SK-N-SH treated with all-trans-retinoic acid at 6 μM for 48 hours (cell line): ENCODE data around the gene MAN1A1.

Experiments
- SNAI2 ChIP-seq: fragments of 250-450 bp; sonication (Bioruptor Pico); IDR thresholded peaks from 2 replicates; pipeline ENCODE4 v1.5.0; 2020; ENCODE audit warnings: mild to moderate bottlenecking, moderate library complexity
- ZFP3 ChIP-seq: fragments of 250-450 bp; sonication (Bioruptor Pico); IDR thresholded peaks from 2 replicates; pipeline ENCODE4 v1.5.0; 2020; ENCODE audit warnings: mild to moderate bottlenecking, moderate library complexity
- TF ChIP-seq, protein P1 (sequence below): fragments of 250-450 bp; sonication (Bioruptor Pico); IDR thresholded peaks from 2 replicates; pipeline ENCODE4 v1.8.0; 2020; ENCODE audit warnings: mild to moderate bottlenecking, moderate library complexity, borderline replicate concordance

GRCh38 chr6:119322715-119323350 is 26.7 kb downstream of the MAN1A1 start:
- TF ChIP-seq, protein P1, sequence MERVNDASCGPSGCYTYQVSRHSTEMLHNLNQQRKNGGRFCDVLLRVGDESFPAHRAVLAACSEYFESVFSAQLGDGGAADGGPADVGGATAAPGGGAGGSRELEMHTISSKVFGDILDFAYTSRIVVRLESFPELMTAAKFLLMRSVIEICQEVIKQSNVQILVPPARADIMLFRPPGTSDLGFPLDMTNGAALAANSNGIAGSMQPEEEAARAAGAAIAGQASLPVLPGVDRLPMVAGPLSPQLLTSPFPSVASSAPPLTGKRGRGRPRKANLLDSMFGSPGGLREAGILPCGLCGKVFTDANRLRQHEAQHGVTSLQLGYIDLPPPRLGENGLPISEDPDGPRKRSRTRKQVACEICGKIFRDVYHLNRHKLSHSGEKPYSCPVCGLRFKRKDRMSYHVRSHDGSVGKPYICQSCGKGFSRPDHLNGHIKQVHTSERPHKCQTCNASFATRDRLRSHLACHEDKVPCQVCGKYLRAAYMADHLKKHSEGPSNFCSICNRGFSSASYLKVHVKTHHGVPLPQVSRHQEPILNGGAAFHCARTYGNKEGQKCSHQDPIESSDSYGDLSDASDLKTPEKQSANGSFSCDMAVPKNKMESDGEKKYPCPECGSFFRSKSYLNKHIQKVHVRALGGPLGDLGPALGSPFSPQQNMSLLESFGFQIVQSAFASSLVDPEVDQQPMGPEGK (CRISPR knock-in tag) = no peak
- no peak for TF ChIP-seq SNAI2 (CRISPR knock-in tag)
- TF ChIP-seq ZFP3 (CRISPR knock-in tag) = no peak
